ENCODE measurements around the gene NRCAM.
"Not testable (repeated sequence)": the region's sequence is repeated elsewhere in the genome, so short reads cannot be mapped to it uniquely, and the experiment has no call there.

NRCAM gene

GRCh38 chr7:108278281-108278680, 178.0 kb downstream of the NRCAM start:
- Histone ChIP-seq H3K27ac (no peak overlapping the region), H3K4me3 (no peak overlapping the region), H3K9ac (no peak overlapping the region), H3K4me2 (no peak overlapping the region), H3K4me1 (no peaks in the 10 kb centered on the region), H3K9me3 (0 out of 2 replicates have a peak, but pooled peaks cover 8% of the 10 kb centered on the region), H3K27me3 (no peaks in the 10 kb centered on the region), H3K36me3 (no peaks in the 10 kb centered on the region), H4K20me1 (no peaks in the 10 kb centered on the region)
- no peak for TF ChIP-seq Cebpa-rat (IDR thresholded peaks at IDR 0.05)

- H3K36me3 ChIP-seq, H3K9me3 ChIP-seq, H3K9ac ChIP-seq, H3K27ac ChIP-seq, H3K4me3 ChIP-seq, H3K4me2 ChIP-seq, H3K27me3 ChIP-seq, H4K20me1 ChIP-seq: not testable (repeated sequence)
- H3K4me1 ChIP-seq: peaks cover 25% of the 10 kb centered on the region
Observed at GRCh38 chr7:108274447-108274846, 181.8 kb downstream of the NRCAM start.

GRCh38 chr7:108272891-108273290, 183.3 kb downstream of the NRCAM start:
- H3K4me1 ChIP-seq: peaks cover 25% of the 10 kb centered on the region
- not testable (repeated sequence) for H3K4me3 ChIP-seq, H3K9ac ChIP-seq, H3K9me3 ChIP-seq, H3K27ac ChIP-seq, H3K4me2 ChIP-seq, H4K20me1 ChIP-seq, H3K36me3 ChIP-seq, H3K27me3 ChIP-seq

- no peaks in the 10 kb centered on the region for H3K27me3 ChIP-seq
- no peak for TF ChIP-seq Cebpa-rat (IDR thresholded peaks at IDR 0.05)
- 0 out of 2 replicates have a peak, but pooled peaks cover 8% of the 10 kb centered on the region for H3K9me3 ChIP-seq
- peak overlapping the region; percentile 47 for H3K4me2 ChIP-seq
- H3K27ac ChIP-seq: no peak overlapping the region
- H3K4me1 ChIP-seq: peaks cover 25% of the 10 kb centered on the region
- no peak overlapping the region for H3K9ac ChIP-seq
- H4K20me1 ChIP-seq: no peaks in the 10 kb centered on the region
- H3K4me3 ChIP-seq: no peak overlapping the region
- no peaks in the 10 kb centered on the region for H3K36me3 ChIP-seq
Observed at GRCh38 chr7:108270385-108271015, 185.7 kb downstream of the NRCAM start.

GRCh38 chr7:108268200-108268820, 187.9 kb downstream of the NRCAM start:
- Histone ChIP-seq H3K36me3 (no peaks in the 10 kb centered on the region), H3K4me1 (peaks cover 25% of the 10 kb centered on the region), H3K9ac (no peak overlapping the region), H3K4me2 (no peak overlapping the region), H3K9me3 (no peaks in the 10 kb centered on the region), H3K4me3 (no peak overlapping the region), H4K20me1 (no peaks in the 10 kb centered on the region), H3K27ac (no peak overlapping the region), H3K27me3 (no peaks in the 10 kb centered on the region)
- TF ChIP-seq Cebpa-rat (IDR thresholded peaks at IDR 0.05): no peak

GRCh38 chr7:108267615-108268014, 188.6 kb downstream of the NRCAM start:
- Histone ChIP-seq H3K36me3 (no peaks in the 10 kb centered on the region), H3K4me3 (no peak overlapping the region), H4K20me1 (no peaks in the 10 kb centered on the region), H3K27me3 (no peaks in the 10 kb centered on the region), H3K4me2 (no peak overlapping the region), H3K4me1 (peaks cover 25% of the 10 kb centered on the region), H3K9ac (no peak overlapping the region), H3K27ac (no peak overlapping the region), H3K9me3 (no peaks in the 10 kb centered on the region)
- TF ChIP-seq Cebpa-rat (IDR thresholded peaks at IDR 0.05): no peak

- no peak for TF ChIP-seq Cebpa-rat (IDR thresholded peaks at IDR 0.05)
- Histone ChIP-seq H3K4me1 (peaks cover 17% of the 10 kb centered on the region), H3K27ac (no peak overlapping the region), H3K27me3 (no peaks in the 10 kb centered on the region), H3K36me3 (no peaks in the 10 kb centered on the region), H3K9ac (no peak overlapping the region), H3K9me3 (no peaks in the 10 kb centered on the region), H4K20me1 (no peaks in the 10 kb centered on the region), H3K4me2 (no peak overlapping the region), H3K4me3 (no peak overlapping the region)
Observed at GRCh38 chr7:108266491-108266890, 189.7 kb downstream of the NRCAM start.

GRCh38 chr7:108266035-108266434, 190.2 kb downstream of the NRCAM start:
- Histone ChIP-seq H3K27ac (no peak overlapping the region), H3K9ac (no peak overlapping the region), H3K4me1 (peaks cover 13% of the 10 kb centered on the region), H3K4me2 (no peak overlapping the region), H3K4me3 (no peak overlapping the region), H4K20me1 (no peaks in the 10 kb centered on the region), H3K9me3 (no peaks in the 10 kb centered on the region), H3K27me3 (no peaks in the 10 kb centered on the region), H3K36me3 (no peaks in the 10 kb centered on the region)
- TF ChIP-seq Cebpa-rat (IDR thresholded peaks at IDR 0.05): no peak

GRCh38 chr7:108265007-108265406, 191.2 kb downstream of the NRCAM start:
- Histone ChIP-seq H4K20me1 (no peaks in the 10 kb centered on the region), H3K36me3 (no peaks in the 10 kb centered on the region), H3K4me1 (peaks cover 4% of the 10 kb centered on the region), H3K27me3 (no peaks in the 10 kb centered on the region), H3K9me3 (no peaks in the 10 kb centered on the region), H3K9ac (no peak overlapping the region), H3K4me2 (no peak overlapping the region), H3K4me3 (no peak overlapping the region), H3K27ac (no peak overlapping the region)
- TF ChIP-seq Cebpa-rat (IDR thresholded peaks at IDR 0.05): no peak

- Histone ChIP-seq H3K9ac (no peak overlapping the region), H3K4me1 (no peaks in the 10 kb centered on the region), H3K4me2 (no peak overlapping the region), H3K27me3 (no peaks in the 10 kb centered on the region), H3K9me3 (no peaks in the 10 kb centered on the region), H4K20me1 (no peaks in the 10 kb centered on the region), H3K36me3 (no peaks in the 10 kb centered on the region), H3K4me3 (no peak overlapping the region), H3K27ac (no peak overlapping the region)
- TF ChIP-seq Cebpa-rat (IDR thresholded peaks at IDR 0.05): no peak
Observed at GRCh38 chr7:108263425-108263824, 192.8 kb downstream of the NRCAM start.

All from BLaER1 (cell line).